Breast epithelium (tissue), 4 donors: ENCODE data around the gene SLC6A17. TPM values are rescaled to one million over a fixed set of nuclear protein-coding genes. Genes with fewer than 3 reads are reported as not detected.

ENCODE experiments used
- DNase-seq, 2 donors: peaks; one replicate each; pipeline ENCODE4 v3.0.0-alpha.2; 2019; ENCODE audit warnings: low spot score in 2 of 2
- H3K27ac ChIP-seq, 2 donors: fragments of 200-600 bp; sonication (generic) in 1 of 2; one replicate each; pipeline ENCODE4 v1.5.1; 2016 to 2019; ENCODE audit warnings: mild to moderate bottlenecking in 1 of 2
- H3K27me3 ChIP-seq, 2 donors: fragments of 200-600 bp; sonication (generic) in 1 of 2; one replicate each; pipeline versions ENCODE4 v1.5.1 to v1.6.0; 2017 to 2019; ENCODE audit warnings: control low read depth in 1 of 2, mild to moderate bottlenecking in 1 of 2
- H3K36me3 ChIP-seq: fragments of 200-600 bp; one replicate; pipeline ENCODE4 v1.5.1; 2019
- H3K4me1 ChIP-seq, 2 donors: fragments of 200-600 bp; sonication (generic); one replicate each; pipeline ENCODE4 v1.5.1; 2016 to 2019; ENCODE audit warnings: control low read depth in 1 of 2
- H3K4me3 ChIP-seq, 3 donors: fragments of 200-600 bp; sonication (generic); 1 replicate in 2 of 3; 2 replicates in 1 of 3; pipeline ENCODE4 v1.5.1; 2016 to 2019; ENCODE audit warnings: mild to moderate bottlenecking in 3 of 3, moderate library complexity in 2 of 3
- H3K9me3 ChIP-seq, 2 donors: fragments of 200-600 bp; sonication (generic) in 1 of 2; one replicate each; pipeline ENCODE4 v1.5.1; 2016 to 2019; ENCODE audit warnings: control low read depth in 1 of 2
- POLR2A ChIP-seq: fragments of 450-650 bp; IDR thresholded peaks from one replicate; pipeline ENCODE4 v1.6.1; 2016; ENCODE audit warnings: antibody characterized with exemption, mild to moderate bottlenecking, moderate library complexity
- POLR2AphosphoS5 ChIP-seq, 3 donors: sonication (generic); formaldehyde crosslinking; IDR thresholded peaks; one replicate each; pipeline ENCODE4 v1.6.1; 2017; ENCODE audit warnings: antibody characterized with exemption in 3 of 3
- intact Hi-C: fragments of 100-400 bp; cut with DNase I; formaldehyde crosslinking; loops from one replicate; pipeline ENCODE4 v1.15.1; 2023; ENCODE audit warnings: low total_unique reads
- total RNA-seq, 3 donors: library from RNA; depleted of rRNA; stranded (reverse); fragments of >200 nt; gene quantifications; one replicate each; pipeline ENCODE4 v1.1.0, GENCODE V29; 2016
- TF ChIP-seq, protein P1 (sequence below), 3 donors: fragments of 450-650 bp; IDR thresholded peaks; one replicate each; pipeline ENCODE4 v1.5.1; 2016 to 2017; ENCODE audit warnings: antibody characterized with exemption in 3 of 3, mild to moderate bottlenecking in 3 of 3, moderate library complexity in 3 of 3

The SLC6A17 gene
- total RNA-seq, 3 donors from 2014 or later = under 0.01 to 0.29 (median under 0.01) TPM

DNA sequence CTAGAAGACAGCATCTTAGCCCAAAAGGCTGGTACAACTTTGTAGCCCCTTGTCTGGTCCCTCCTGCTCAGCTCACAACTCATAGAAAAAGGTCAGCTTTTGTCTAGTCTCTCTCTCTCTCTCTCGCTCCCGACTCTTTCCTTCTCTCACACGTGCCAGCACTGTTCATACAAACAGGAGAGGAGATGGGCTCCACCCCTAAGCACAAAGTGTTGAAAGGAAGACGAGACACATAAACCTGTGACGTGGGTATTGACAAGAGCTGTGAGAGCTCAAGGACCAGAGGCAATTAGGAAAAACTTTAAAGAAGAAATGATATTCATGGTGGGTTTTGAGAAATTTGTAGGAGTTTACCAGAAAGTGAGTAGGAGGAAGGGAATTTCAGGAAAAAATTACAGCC, 36.3 kb downstream of the SLC6A17 start:
- no peak for DNase-seq
- peaks cover 0 to 4% of the 10 kb centered on the region in 2 donors for H3K27me3 ChIP-seq
- H3K9me3 ChIP-seq = no peaks in the 10 kb centered on the region
- H3K4me3 ChIP-seq = no peak overlapping the region
- no peaks in the 10 kb centered on the region for H3K36me3 ChIP-seq
- intact Hi-C loops = no loop called here
- no peak overlapping the region for H3K27ac ChIP-seq
- H3K4me1 ChIP-seq = no peaks in the 10 kb centered on the region
- no peak for TF ChIP-seq POLR2A
- TF ChIP-seq, protein P1, sequence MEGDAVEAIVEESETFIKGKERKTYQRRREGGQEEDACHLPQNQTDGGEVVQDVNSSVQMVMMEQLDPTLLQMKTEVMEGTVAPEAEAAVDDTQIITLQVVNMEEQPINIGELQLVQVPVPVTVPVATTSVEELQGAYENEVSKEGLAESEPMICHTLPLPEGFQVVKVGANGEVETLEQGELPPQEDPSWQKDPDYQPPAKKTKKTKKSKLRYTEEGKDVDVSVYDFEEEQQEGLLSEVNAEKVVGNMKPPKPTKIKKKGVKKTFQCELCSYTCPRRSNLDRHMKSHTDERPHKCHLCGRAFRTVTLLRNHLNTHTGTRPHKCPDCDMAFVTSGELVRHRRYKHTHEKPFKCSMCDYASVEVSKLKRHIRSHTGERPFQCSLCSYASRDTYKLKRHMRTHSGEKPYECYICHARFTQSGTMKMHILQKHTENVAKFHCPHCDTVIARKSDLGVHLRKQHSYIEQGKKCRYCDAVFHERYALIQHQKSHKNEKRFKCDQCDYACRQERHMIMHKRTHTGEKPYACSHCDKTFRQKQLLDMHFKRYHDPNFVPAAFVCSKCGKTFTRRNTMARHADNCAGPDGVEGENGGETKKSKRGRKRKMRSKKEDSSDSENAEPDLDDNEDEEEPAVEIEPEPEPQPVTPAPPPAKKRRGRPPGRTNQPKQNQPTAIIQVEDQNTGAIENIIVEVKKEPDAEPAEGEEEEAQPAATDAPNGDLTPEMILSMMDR (IDR thresholded peaks at IDR 0.05) = no peak
- TF ChIP-seq POLR2AphosphoS5 (IDR thresholded peaks at IDR 0.05) = no peak

DNA sequence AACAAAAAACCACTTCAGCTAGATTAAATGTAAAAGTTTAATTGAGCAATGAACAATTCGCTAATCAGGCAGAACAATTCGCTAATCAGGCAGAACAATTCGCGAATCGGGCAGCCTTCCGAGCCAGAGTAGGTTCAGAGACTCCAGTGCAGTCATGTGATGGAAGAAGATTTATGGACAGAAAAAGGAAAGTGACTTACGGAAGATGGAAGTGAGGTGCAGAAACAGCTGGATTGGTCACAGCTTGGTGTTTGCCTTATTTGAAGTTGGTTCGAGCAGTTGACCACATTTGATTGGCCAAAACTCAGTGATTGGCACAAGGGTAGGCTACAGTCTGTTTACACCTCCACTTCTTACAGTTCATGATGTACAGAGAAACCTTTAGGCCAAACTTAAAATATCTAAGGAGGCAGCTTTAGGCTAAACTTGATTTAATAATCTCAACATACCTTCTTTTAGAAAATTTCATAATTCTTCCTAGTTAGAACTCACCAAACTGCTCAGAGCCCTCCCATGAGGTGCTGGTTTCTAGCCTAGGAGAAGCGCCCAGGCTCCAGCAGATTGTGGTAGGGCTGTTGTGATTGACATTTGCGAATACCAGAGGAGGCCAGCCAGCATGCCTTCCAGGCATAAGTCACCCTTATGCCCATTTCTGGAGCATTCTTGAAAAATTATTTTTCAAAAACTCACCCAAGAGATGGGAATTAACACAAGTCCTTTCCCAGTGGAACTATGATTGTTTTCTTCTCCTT, 37.0 kb downstream of the SLC6A17 start:
- H3K27ac ChIP-seq = no peak overlapping the region
- no peaks in the 10 kb centered on the region for H3K4me1 ChIP-seq
- no peak for DNase-seq
- intact Hi-C loops = no loop called here
- no peaks in the 10 kb centered on the region for H3K9me3 ChIP-seq
- H3K4me3 ChIP-seq = no peak overlapping the region
- TF ChIP-seq POLR2AphosphoS5 (IDR thresholded peaks at IDR 0.05) (no peak), POLR2A (no peak)
- TF ChIP-seq, protein P1 (IDR thresholded peaks at IDR 0.05) = no peak
- peaks cover 0 to 4% of the 10 kb centered on the region in 2 donors for H3K27me3 ChIP-seq
- no peaks in the 10 kb centered on the region for H3K36me3 ChIP-seq

DNA sequence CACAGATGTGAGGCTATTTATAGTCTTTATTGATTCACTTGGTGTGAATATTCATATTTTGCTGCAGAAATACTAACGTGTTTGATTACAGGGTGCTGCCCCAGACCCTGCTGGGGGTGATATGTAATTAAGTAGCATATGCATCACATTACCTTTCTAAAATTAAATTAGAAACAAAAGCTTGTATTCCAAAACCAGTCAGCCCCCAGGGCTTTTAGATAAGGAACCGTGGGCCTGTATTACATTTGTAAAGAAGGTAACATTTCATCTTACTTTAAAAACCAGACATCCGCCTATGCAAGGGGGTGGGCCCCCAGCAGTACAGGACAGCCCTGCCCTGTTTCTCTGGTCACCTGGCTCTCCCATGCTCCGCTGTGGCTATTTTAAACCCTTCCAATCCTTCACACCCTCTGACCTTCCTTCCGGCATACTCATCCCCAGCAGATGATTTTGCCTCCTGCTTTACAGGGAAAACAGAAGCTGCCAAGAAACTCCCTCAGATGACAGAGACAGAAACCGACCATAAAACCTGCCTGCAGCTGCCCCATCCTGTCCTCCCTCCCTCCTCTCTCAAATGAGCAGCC, 37.8 kb downstream of the SLC6A17 start:
- H3K36me3 ChIP-seq = no peaks in the 10 kb centered on the region
- H3K27me3 ChIP-seq = peaks cover 0 to 4% of the 10 kb centered on the region in 2 donors
- no peak overlapping the region for H3K4me3 ChIP-seq
- no peaks in the 10 kb centered on the region for H3K4me1 ChIP-seq
- intact Hi-C loops = no loop called here
- TF ChIP-seq, protein P1 (IDR thresholded peaks at IDR 0.05) = no peak
- TF ChIP-seq POLR2AphosphoS5 (IDR thresholded peaks at IDR 0.05) = no peak
- no peak for TF ChIP-seq POLR2A
- no peak for DNase-seq
- H3K27ac ChIP-seq = no peak overlapping the region
- no peaks in the 10 kb centered on the region for H3K9me3 ChIP-seq

DNA sequence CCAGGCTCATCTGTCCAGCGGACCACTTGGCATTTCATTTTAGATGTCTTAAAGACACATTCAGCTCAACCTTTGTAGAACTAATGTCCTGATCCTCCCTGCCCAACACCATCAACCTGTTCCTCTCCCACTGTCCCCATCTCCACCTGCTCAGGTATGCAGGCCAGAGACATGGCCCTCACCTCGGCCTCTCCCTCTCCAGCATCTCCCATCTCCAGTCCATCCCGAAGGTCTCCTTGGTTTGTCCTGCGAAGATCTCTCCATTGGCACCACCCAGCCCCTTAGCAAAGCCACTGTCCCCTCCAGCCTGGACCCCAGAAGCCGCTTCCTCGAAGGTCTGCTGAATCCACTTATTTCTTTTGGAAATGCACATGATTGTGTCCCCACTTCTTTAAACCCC, 38.9 kb downstream of the SLC6A17 start:
- no peaks in the 10 kb centered on the region for H3K27me3 ChIP-seq
- intact Hi-C loops = no loop called here
- H3K4me1 ChIP-seq = no peaks in the 10 kb centered on the region
- H3K27ac ChIP-seq = no peak overlapping the region
- DNase-seq = no peak
- no peak overlapping the region for H3K4me3 ChIP-seq
- TF ChIP-seq, protein P1 (IDR thresholded peaks at IDR 0.05) = no peak
- TF ChIP-seq POLR2A = no peak
- TF ChIP-seq POLR2AphosphoS5 (IDR thresholded peaks at IDR 0.05) = no peak
- no peaks in the 10 kb centered on the region for H3K9me3 ChIP-seq
- no peaks in the 10 kb centered on the region for H3K36me3 ChIP-seq

DNA sequence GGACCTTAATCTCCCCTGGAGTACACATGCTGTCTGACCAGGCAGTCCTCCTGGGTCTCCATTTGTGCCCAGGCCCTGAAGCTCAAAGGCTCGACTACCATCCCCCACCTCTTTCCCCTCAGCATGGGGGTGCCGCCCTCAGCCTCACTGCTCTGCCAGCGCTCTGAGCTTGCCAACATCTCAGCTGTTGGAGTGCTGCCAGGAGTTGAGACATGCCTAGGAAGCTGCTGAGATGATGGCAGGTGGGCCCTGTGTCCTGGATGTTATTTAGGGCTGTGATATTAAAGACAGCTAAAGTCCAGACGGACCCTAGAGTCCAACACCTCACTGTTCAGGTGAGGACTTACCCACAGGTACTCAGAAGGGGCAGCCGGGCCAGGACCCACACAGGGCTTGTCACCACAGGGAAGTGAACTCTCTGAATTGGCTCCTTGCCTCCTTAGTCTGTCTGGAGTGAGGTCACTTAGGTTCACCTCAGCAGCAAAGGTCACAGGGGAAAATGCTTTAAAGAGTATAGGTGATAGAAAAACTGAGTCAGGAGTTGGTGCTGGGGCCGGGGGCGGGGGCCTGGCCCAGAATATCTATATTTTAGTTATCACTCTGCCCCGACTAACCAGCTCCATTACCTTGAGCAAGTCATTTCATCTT, 40.1 kb downstream of the SLC6A17 start:
- no peaks in the 10 kb centered on the region for H3K4me1 ChIP-seq
- no peaks in the 10 kb centered on the region for H3K9me3 ChIP-seq
- H3K36me3 ChIP-seq = no peaks in the 10 kb centered on the region
- no peak overlapping the region for H3K27ac ChIP-seq
- no peak for DNase-seq
- TF ChIP-seq POLR2AphosphoS5 (IDR thresholded peaks at IDR 0.05) (no peak), POLR2A (no peak)
- TF ChIP-seq, protein P1 (IDR thresholded peaks at IDR 0.05) = no peak
- H3K27me3 ChIP-seq = no peaks in the 10 kb centered on the region
- intact Hi-C loops = no loop called here
- no peak overlapping the region for H3K4me3 ChIP-seq
